Urothelium cell line (cell line): ENCODE measurements around the gene C20orf204.
A peak's percentile ranks its signal among the peaks of the same experiment; 100 is the strongest.

Experiments
- DNase-seq: peaks from one replicate; pipeline ENCODE4 v3.0.0; 2011; ENCODE audit warnings: low spot score, mixed read lengths
- FAIRE-seq: peaks from 2 replicates; lab custom pipeline; 2011; peaks lifted over from hg19 to GRCh38; lab: Jason Lieb, UNC

Gene C20orf204

GRCh38 chr20:64025826-64026412, 10.1 kb upstream of the C20orf204 start:
- DNase-seq (no peak), FAIRE-seq (no peak)

- no peak for DNase-seq
- no peak for FAIRE-seq
These were observed 7.8 kb upstream of the C20orf204 start for GRCh38 chr20:64027981-64028685.

GRCh38 chr20:64029293-64030117, 6.5 kb upstream of the C20orf204 start:
- FAIRE-seq, result no peak
- DNase-seq, result no peak

- DNase-seq (no peak), FAIRE-seq (no peak)
These were observed 5.4 kb upstream of the C20orf204 start for GRCh38 chr20:64030371-64031134.

- DNase-seq (no peak), FAIRE-seq (no peak)
These were observed 4.1 kb upstream of the C20orf204 start for GRCh38 chr20:64031822-64032314.

GRCh38 chr20:64032706-64033624, 3.0 kb upstream of the C20orf204 start:
- DNase-seq (no peak), FAIRE-seq (no peak)

- no peak for DNase-seq
- no peak for FAIRE-seq
These were observed 1.9 kb upstream of the C20orf204 start for GRCh38 chr20:64033981-64034493.

- FAIRE-seq (no peak), DNase-seq (no peak)
These were observed 683 bp upstream of the C20orf204 start for GRCh38 chr20:64035066-64035932.

GRCh38 chr20:64036346-64037198, 590 bp downstream of the C20orf204 start:
- FAIRE-seq, result no peak
- DNase-seq, result no peak

- FAIRE-seq (no peak), DNase-seq (no peak)
These were observed 1.2 kb downstream of the C20orf204 start for GRCh38 chr20:64037199-64037497.

- FAIRE-seq, result no peak
- DNase-seq, result no peak
These were observed 1.7 kb downstream of the C20orf204 start for GRCh38 chr20:64037498-64038213.

GRCh38 chr20:64038224-64038564, 2.2 kb downstream of the C20orf204 start:
- DNase-seq (no peak), FAIRE-seq (no peak)

GRCh38 chr20:64038565-64039292, 2.7 kb downstream of the C20orf204 start:
- FAIRE-seq, result no peak
- DNase-seq, result peak; percentile 90

GRCh38 chr20:64039293-64040160, 3.5 kb downstream of the C20orf204 start:
- DNase-seq (no peak), FAIRE-seq (no peak)

- DNase-seq (no peak), FAIRE-seq (no peak)
These were observed 4.5 kb downstream of the C20orf204 start for GRCh38 chr20:64040231-64041039.
